Activated CD8-positive, alpha-beta memory T cell treated with anti-CD3 and anti-CD28 coated beads for 4 hours (primary cell): ENCODE results near the gene KRTAP10-7.
"Not testable (repeated sequence)": the region's sequence is repeated elsewhere in the genome, so short reads cannot be mapped to it uniquely, and the experiment has no call there.

ENCODE experiments used
- DNase-seq, 2 donors: peaks; one replicate each; pipeline ENCODE4 v3.0.0-alpha.2; 2020; ENCODE audit warnings: low read depth in 2 of 2

Gene KRTAP10-7

GRCh38 chr21:44612029-44612486 lies 11.7 kb downstream of the KRTAP10-7 start, which contains the start of gene KRTAP10-8:
TSS of gene KRTAP10-8 (plus strand) at chr21:44612079. CDS start at chr21:44612101, 22 bp downstream.
- DNase-seq: no peak

GRCh38 chr21:44612669-44613229 lies 12.4 kb downstream of the KRTAP10-7 start:
- no peak for DNase-seq

- DNase-seq: no peak
Observed at GRCh38 chr21:44613386-44614155, 13.2 kb downstream of the KRTAP10-7 start.

GRCh38 chr21:44614161-44614631 lies 13.8 kb downstream of the KRTAP10-7 start:
- no peak for DNase-seq

- DNase-seq: no peak
Observed at GRCh38 chr21:44614961-44615391, 14.6 kb downstream of the KRTAP10-7 start.

GRCh38 chr21:44615466-44615865 lies 15.1 kb downstream of the KRTAP10-7 start:
- DNase-seq: no peak

GRCh38 chr21:44615911-44616590 lies 15.7 kb downstream of the KRTAP10-7 start:
- no peak for DNase-seq

GRCh38 chr21:44616591-44616926 lies 16.2 kb downstream of the KRTAP10-7 start:
- no peak for DNase-seq

- DNase-seq: no peak
Observed at GRCh38 chr21:44617071-44617501, 16.7 kb downstream of the KRTAP10-7 start.

- no peak for DNase-seq
Observed at GRCh38 chr21:44618504-44618903, 18.1 kb downstream of the KRTAP10-7 start.

GRCh38 chr21:44618909-44619308 lies 18.5 kb downstream of the KRTAP10-7 start:
- peak; percentile 30 to 57 for DNase-seq

- DNase-seq: no peak
Observed at GRCh38 chr21:44619886-44620285, 19.5 kb downstream of the KRTAP10-7 start.

GRCh38 chr21:44623575-44623974 lies 23.2 kb downstream of the KRTAP10-7 start:
- no peak for DNase-seq

- no peak for DNase-seq
Observed at GRCh38 chr21:44625756-44626155, 25.4 kb downstream of the KRTAP10-7 start.

- no peak for DNase-seq
Observed at GRCh38 chr21:44626262-44626661, 25.9 kb downstream of the KRTAP10-7 start.

GRCh38 chr21:44626673-44627143 lies 26.3 kb downstream of the KRTAP10-7 start, which contains the start of gene KRTAP10-9:
TSS of gene KRTAP10-9 (plus strand) at chr21:44627093. CDS start at chr21:44627172, 79 bp downstream.
- DNase-seq: no peak

- not testable (repeated sequence) for DNase-seq
Observed at GRCh38 chr21:44627181-44627822, 26.9 kb downstream of the KRTAP10-7 start.

GRCh38 chr21:44627831-44628233 lies 27.4 kb downstream of the KRTAP10-7 start:
- not testable (repeated sequence) for DNase-seq

GRCh38 chr21:44628707-44629391 lies 28.5 kb downstream of the KRTAP10-7 start:
- DNase-seq: no peak

- no peak for DNase-seq
Observed at GRCh38 chr21:44630440-44630839, 30.0 kb downstream of the KRTAP10-7 start.

GRCh38 chr21:44632067-44632466 lies 31.7 kb downstream of the KRTAP10-7 start:
- no peak for DNase-seq
